T-helper 2 cell (primary cell): ENCODE results near the gene TNFRSF25.

Experiments
- DNase-seq, 5 experiments: peaks; one replicate each; pipeline versions ENCODE4 v3.0.0 to v3.0.0-alpha.2; 2012 to 2022
- total RNA-seq, 2 donors: gene quantifications; one replicate each; lab custom pipeline; 2026; lab: John Stamatoyannopoulos, UW

The TNFRSF25 gene
- total RNA-seq: 292 to 343 reads per million in 2 donors

GRCh38 chr1:6466023-6466422 is at the start of gene TNFRSF25:
Gene TNFRSF25 (minus strand): TSS chr1:6466173. CDS start chr1:6466107, 66 bp downstream.
- DNase-seq: peak; percentile 47 to 69 (median 60)

- DNase-seq: no peak
These were observed 49.8 kb upstream of the TNFRSF25 start for GRCh38 chr1:6515771-6516170.

GRCh38 chr1:6513320-6513801 is 47.4 kb upstream of the TNFRSF25 start:
- no peak for DNase-seq

- DNase-seq: no peak
These were observed 46.9 kb upstream of the TNFRSF25 start for GRCh38 chr1:6512908-6513280.

GRCh38 chr1:6512245-6512907 is 46.4 kb upstream of the TNFRSF25 start:
- no peak for DNase-seq

- DNase-seq: no peak
These were observed 45.7 kb upstream of the TNFRSF25 start for GRCh38 chr1:6511561-6512244.

GRCh38 chr1:6511056-6511455 is 45.1 kb upstream of the TNFRSF25 start:
- DNase-seq: no peak

- no peak for DNase-seq
These were observed 44.5 kb upstream of the TNFRSF25 start for GRCh38 chr1:6510493-6510892.

GRCh38 chr1:6509919-6510291 is 43.9 kb upstream of the TNFRSF25 start:
- DNase-seq: no peak

- no peak for DNase-seq
These were observed 43.4 kb upstream of the TNFRSF25 start for GRCh38 chr1:6509220-6509918.

GRCh38 chr1:6508816-6509189 is 42.8 kb upstream of the TNFRSF25 start:
- DNase-seq: no peak

- no peak for DNase-seq
These were observed 42.3 kb upstream of the TNFRSF25 start for GRCh38 chr1:6508154-6508815.

GRCh38 chr1:6507461-6507911 is 41.5 kb upstream of the TNFRSF25 start:
- DNase-seq: no peak

- DNase-seq: no peak
These were observed 41.1 kb upstream of the TNFRSF25 start for GRCh38 chr1:6507037-6507428.

- no peak for DNase-seq
These were observed 40.5 kb upstream of the TNFRSF25 start for GRCh38 chr1:6506210-6507036.

GRCh38 chr1:6505367-6506209 is 39.6 kb upstream of the TNFRSF25 start:
- DNase-seq: no peak

GRCh38 chr1:6504887-6505286 is 38.9 kb upstream of the TNFRSF25 start:
- no peak for DNase-seq

- DNase-seq: no peak
These were observed 38.1 kb upstream of the TNFRSF25 start for GRCh38 chr1:6503884-6504602.

GRCh38 chr1:6502000-6502891 is 36.3 kb upstream of the TNFRSF25 start:
- DNase-seq: no peak
